PC-9 (cell line): ENCODE results near the gene GNG13.

Experiments used
- CTCF ChIP-seq: fragments of 200-600 bp; sonication (generic); conservative IDR thresholded peaks from 2 replicates; pipeline ENCODE4 v1.6.1; 2017; ENCODE audit warnings: mixed run types, antibody characterized with exemption, mild to moderate bottlenecking, moderate library complexity
- EZH2 ChIP-seq: fragments of 200-600 bp; sonication (generic); IDR thresholded peaks from 2 replicates; pipeline ENCODE4 v1.8.0; 2017; ENCODE audit warnings: antibody characterized with exemption, low read depth

- TF ChIP-seq CTCF (no peak), EZH2 (no peak)
These were observed 7.1 kb downstream of the GNG13 start for GRCh38 chr16:793414-793813.
